Ishikawa (cell line): ENCODE results near the gene HAVCR2.

Experiments
- CEBPB ChIP-seq: IDR thresholded peaks from 2 replicates; pipeline ENCODE4 v1.6.1; 2012
- EP300 ChIP-seq: IDR thresholded peaks from 2 replicates; pipeline ENCODE4 v1.6.1; 2012; ENCODE audit warnings: borderline replicate concordance
- MAX ChIP-seq: IDR thresholded peaks from 2 replicates; pipeline ENCODE4 v1.6.1; 2012
- NFIC ChIP-seq: IDR thresholded peaks from 2 replicates; pipeline ENCODE4 v1.6.1; 2012
- RAD21 ChIP-seq: IDR thresholded peaks from 2 replicates; pipeline ENCODE4 v1.6.1; 2012; ENCODE audit warnings: low read depth
- TEAD4 ChIP-seq: IDR thresholded peaks from 2 replicates; pipeline ENCODE4 v1.6.1; 2012
- USF1 ChIP-seq: IDR thresholded peaks from 2 replicates; pipeline ENCODE4 v1.6.1; 2012
- TF ChIP-seq, protein P1 (sequence below): IDR thresholded peaks from 2 replicates; pipeline ENCODE4 v1.6.1; 2012; ENCODE audit warnings: low read depth, mild to moderate bottlenecking

DNA sequence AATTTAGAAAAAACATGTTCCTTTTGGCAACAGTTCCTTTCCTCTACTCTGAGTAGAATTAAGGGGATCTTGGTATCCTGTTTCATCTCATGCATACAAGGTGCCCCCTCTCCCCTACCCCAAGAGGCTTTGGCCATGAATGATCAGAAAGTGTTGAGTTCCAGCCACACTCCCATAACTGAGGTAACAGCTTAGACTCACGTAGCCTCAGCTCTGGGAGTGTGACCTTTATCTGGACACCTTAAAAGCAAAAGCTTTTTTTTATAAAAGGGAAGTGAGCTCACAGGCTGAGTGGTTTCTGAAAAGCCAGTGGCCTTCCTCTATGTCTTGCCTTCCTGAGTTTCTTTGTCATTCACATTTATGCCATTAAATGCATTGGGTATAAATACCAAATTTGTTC, 900 bp upstream of the HAVCR2 start:
- no peak for TF ChIP-seq EP300
- TF ChIP-seq MAX = no peak
- no peak for TF ChIP-seq NFIC
- TF ChIP-seq USF1 = no peak
- TF ChIP-seq CEBPB = no peak
- TF ChIP-seq TEAD4 = no peak
- TF ChIP-seq, protein P1, sequence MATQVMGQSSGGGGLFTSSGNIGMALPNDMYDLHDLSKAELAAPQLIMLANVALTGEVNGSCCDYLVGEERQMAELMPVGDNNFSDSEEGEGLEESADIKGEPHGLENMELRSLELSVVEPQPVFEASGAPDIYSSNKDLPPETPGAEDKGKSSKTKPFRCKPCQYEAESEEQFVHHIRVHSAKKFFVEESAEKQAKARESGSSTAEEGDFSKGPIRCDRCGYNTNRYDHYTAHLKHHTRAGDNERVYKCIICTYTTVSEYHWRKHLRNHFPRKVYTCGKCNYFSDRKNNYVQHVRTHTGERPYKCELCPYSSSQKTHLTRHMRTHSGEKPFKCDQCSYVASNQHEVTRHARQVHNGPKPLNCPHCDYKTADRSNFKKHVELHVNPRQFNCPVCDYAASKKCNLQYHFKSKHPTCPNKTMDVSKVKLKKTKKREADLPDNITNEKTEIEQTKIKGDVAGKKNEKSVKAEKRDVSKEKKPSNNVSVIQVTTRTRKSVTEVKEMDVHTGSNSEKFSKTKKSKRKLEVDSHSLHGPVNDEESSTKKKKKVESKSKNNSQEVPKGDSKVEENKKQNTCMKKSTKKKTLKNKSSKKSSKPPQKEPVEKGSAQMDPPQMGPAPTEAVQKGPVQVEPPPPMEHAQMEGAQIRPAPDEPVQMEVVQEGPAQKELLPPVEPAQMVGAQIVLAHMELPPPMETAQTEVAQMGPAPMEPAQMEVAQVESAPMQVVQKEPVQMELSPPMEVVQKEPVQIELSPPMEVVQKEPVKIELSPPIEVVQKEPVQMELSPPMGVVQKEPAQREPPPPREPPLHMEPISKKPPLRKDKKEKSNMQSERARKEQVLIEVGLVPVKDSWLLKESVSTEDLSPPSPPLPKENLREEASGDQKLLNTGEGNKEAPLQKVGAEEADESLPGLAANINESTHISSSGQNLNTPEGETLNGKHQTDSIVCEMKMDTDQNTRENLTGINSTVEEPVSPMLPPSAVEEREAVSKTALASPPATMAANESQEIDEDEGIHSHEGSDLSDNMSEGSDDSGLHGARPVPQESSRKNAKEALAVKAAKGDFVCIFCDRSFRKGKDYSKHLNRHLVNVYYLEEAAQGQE = no peak
- TF ChIP-seq RAD21 = no peak
